GM21381 (cell line): ENCODE data around the gene NTM.

ENCODE experiments used
- ATAC-seq: cut with Tn5 transposase; IDR thresholded peaks from one replicate; pipeline ENCODE4 v1.9.1; 2021; ENCODE audit warnings: mild to moderate bottlenecking, moderate library complexity; ENCODE audit not compliant: unreplicated experiment

Gene NTM

GRCh38 chr11:132115454-132115853, 745.0 kb downstream of the NTM start:
- ATAC-seq = no peak

- no peak for ATAC-seq
Observed at GRCh38 chr11:132116516-132116915, 746.1 kb downstream of the NTM start.

DNA sequence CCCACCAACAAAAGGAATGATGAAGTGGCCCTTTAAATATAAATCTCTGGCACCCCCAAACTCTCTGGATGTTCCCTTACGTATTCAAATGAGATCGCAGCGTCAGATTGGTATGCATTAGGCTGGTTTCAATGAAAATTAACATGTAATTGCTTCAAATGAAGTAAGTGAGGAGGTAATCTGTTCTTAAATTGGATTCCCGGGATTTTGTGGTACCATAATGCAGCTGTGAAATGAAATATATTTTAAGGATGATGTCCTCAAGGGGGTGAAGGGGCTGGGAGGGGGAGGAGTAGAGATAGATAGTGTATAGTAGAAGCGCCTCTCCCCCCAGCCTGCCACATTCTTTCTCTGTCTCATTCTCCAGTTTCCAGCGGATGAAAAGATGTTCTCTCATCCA, 748.2 kb downstream of the NTM start:
- ATAC-seq = no peak

DNA sequence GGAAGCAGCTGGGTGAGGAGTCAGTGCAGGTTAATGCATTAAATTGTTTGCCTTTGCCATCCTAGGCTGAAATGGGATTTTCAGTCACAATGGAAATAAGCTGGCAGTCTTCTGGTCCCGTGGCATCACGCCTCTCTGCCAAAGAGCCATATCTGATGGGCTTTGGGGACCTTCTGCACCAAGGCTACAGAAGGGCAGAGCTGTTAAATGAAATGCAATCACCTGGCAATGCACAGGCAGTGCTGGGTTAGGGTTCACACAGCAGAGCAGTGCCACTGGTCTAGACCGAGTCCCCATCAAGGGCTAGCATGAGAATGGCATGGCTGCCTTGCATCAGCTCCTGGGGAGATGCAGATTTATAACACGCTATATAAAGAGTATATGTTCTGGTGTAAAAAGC, 749.2 kb downstream of the NTM start:
- ATAC-seq = no peak

DNA sequence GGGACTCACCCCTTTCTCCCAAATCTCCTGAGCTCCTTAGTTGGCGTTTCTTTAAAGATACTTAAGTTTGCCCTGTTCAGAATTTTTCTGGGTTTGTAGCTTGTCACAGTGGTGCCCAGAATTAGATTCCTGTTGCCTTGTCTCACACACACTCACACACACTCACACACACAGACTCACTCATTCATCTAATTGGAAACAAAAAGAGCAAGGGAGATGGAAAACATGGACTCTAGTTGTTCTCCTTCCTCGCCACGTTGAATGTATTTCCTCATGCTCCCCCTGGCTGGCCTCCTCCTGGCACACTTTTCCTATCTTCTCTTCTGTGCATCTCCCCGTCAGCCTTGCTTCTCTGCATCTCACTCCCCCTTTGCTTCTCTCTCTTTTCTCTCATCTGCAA, 752.3 kb downstream of the NTM start:
- ATAC-seq = no peak

- ATAC-seq = no peak
Observed at GRCh38 chr11:132123449-132123848, 753.0 kb downstream of the NTM start.

- ATAC-seq = no peak
Observed at GRCh38 chr11:132123854-132124835, 753.7 kb downstream of the NTM start.

DNA sequence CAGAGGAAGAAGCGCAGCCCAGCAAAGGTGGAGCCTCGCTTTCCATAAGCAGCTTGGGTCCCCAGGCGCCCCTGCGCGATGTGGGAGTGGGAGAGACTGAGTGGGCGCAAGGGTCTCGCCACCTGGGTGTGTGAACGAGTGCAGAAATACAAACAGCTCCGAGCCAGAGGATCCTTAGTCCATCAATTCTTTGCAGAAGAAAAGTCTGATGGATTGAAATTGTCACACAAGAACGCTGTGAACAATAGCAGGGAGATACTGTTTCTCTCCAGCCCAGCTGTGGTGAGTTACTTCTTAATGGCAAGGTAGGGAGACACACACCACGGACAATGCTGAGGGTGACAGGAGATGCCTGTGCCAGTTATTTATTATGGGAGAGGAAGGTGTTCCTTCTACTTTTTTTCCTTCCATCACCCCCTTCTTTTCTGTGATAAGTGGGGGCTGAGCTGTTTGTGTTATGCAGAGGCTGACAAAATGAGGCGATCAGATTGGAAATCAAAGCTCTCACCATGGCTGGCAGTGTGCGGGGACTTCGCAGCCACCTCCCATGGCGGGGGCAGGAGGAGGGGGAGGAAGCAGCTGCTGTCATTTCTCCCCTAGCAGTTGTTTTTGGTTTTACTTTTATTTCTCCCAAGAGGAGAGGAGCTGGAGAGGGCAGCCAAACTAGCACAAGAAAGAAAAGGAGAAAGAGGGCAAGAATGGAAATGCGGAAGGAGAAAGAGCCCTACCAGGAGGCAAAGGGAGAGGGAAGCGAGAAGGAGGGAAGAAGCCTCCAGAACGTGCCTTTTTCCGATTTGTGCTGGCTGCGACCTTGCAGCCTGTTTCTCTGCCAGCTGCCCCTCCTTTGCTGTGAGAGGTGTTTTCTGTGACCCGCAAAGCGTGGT, 755.8 kb downstream of the NTM start:
- ATAC-seq = no peak

DNA sequence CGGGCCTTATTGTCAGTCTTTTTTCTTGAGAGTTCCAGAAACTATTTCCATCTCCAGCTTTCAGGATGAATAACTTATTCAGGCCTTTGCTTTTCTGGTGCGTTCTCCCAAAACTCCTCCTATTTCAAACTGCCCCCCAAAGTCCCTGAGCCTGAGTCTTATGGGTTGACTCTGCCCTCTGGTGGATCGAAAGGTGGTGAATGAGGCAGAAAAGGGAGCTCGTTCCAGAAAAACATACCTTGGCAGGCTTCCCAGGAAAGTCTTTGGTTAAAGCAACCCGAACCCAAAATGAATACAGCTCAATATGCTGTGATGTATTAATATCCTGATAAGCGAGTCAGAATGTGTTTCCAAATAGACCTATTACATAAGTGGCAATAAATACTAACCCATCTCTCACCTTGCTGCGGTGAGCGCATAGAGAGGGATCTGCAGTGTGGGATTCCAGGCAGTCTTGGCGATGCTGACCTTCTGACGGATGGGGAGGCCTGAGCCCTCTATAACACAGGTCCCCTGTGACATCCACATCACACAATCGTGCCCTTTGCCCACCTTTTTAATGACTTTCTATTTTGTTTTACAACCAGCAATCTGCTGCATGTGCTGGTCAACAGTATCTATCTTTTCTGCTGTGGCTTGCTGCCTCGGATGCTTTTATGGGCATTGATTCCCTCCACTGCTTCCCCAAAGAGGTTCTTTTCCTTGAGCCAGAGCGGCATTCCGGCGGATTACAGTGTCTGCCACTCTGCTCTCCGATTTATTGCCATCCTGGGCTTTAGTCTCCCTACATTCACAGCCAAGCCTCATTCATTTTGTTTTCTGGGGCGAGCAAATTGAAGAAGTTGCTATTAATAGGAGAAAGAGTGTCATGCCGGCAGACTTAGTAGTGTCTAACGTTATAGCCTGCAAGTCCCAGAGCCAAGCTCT, 756.8 kb downstream of the NTM start:
- no peak for ATAC-seq

GRCh38 chr11:132127900-132128288, 757.5 kb downstream of the NTM start:
- no peak for ATAC-seq

GRCh38 chr11:132131047-132131446, 760.6 kb downstream of the NTM start:
- no peak for ATAC-seq

- no peak for ATAC-seq
Observed at GRCh38 chr11:132131961-132132360, 761.5 kb downstream of the NTM start.

GRCh38 chr11:132134322-132134721, 763.9 kb downstream of the NTM start:
- ATAC-seq = no peak

DNA sequence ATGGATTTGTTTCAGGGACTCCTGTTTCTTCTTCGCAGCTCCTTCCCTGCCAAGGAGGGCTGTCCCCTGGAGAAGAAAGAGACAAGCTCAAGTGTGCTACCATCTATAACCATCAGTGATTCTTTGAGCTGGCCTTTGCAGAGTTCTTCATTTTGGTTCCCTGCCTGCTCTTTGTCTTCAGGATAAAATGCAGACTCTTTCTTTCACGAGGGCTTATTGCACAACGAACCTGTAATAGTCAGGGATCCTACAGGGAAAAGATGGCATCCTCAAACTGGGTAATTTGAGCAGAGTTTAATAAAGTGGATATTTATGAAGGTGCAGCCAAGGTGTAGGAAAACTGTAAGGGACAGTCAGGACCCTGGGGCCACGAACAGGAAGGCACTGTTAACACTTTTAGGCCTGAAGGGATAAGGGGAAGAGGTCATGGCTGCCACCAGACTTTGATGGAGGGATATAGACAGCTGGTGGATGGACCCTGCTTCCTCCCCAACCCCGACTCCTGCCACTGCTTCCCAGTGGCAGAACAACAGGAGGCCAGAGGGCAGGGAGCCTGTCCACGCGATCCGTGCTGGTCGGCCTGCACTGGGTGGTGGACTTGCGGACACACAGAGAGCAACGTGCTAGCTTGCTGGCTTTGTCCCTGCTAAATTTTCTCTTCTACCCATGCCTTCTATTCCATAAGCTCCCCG, 767.0 kb downstream of the NTM start:
- ATAC-seq = no peak

GRCh38 chr11:132137981-132138313, 767.5 kb downstream of the NTM start:
- no peak for ATAC-seq

DNA sequence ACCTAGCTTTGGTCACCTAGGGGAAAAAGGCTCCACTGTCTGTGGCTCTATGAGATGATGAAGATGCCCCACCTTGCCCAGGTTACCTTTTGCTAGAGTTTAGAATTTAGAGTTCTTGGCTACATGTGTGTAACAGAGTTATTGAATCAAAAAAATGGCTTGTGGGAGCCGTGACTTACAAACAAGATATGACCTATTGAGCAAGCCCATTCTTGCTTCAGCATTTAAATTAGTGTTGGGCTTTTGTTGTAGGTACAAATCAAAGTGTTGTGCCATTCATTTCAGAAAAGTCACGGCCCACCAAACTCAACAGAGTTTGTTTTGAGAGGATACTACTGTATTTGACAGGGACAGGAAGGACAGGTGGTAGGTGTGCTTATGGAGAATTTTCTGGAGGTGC, 768.8 kb downstream of the NTM start:
- ATAC-seq = no peak

DNA sequence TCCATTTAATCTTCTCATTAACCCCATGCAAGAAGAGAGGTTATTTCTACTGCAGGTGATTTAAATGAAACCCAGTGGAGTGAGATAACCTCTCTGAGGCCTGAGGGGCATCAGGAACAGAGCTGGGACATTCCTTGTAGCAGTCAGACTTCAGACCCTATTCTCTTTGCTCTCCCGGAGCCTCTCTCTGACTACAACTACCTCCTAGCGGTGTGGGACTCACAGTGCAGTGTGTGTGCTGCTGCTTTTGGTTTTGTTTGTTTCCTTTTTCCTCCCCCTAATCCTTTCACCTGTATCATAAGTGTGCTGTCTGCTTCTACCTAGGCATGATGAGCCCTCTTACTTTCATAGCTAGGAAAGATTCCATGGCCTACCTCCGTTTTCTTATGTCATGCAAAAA, 769.6 kb downstream of the NTM start:
- ATAC-seq = no peak

GRCh38 chr11:132142121-132142520, 771.7 kb downstream of the NTM start:
- ATAC-seq = no peak

DNA sequence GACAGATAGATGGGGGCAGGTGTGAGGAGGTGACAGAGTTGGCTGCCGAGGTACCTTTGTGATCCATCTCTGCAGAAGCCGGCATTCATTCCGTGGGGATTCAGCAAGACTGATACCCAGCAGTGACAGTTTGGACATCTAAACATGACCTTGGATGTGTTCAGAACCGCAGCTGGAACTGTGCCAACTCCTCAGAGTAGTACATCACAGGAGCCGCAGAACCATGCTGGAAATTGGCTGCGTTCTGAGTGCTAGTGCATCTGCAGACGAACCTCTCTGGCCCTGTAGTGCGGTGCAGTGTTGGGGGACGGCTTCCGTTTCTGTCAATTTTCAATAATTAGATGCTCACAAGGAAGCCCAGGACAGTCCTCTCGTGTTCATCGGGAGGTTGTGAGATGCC, 772.1 kb downstream of the NTM start:
- no peak for ATAC-seq

- ATAC-seq = no peak
Observed at GRCh38 chr11:132147464-132147863, 777.0 kb downstream of the NTM start.
